Measurements from ENCODE around the gene EFNA5.
A peak's percentile ranks its signal among the peaks of the same experiment; 100 is the strongest.

Gene EFNA5

DNA sequence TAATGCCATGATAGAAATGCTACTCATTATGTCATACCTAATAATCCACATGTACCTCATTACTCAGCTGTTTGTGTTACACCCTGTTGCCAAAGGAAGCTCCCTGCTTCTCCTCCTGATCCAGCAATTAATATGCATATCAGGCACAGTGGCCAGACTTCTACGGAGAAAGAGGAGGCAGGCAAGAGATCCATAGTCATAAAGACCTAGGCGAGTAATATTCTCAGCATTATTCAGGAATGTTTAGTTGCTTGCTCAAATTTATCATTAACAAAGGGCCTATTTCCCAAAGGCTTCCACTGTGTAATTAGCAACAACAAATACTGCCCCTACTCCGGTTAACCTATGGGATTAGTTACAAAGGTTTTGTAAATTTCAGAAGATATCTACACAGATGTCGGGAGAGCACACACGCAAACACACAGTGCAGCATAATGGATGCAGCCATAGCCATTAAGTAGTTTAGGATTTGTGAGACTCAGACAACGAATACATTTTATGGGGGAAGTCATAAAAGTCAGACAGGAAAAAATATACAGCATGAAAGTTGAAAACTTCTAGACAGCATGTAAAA lies 192.6 kb downstream of the EFNA5 start:
- peak in 1 of 2 donors; percentile 28 for DNase-seq (ENCODE audit: low read depth in 2 of 2)
- no peak overlapping the region for H3K4me3 ChIP-seq (replicated peaks in 1 of 2; ENCODE audit: low read depth in 2 of 2, low read length in 2 of 2)
- TF ChIP-seq, protein P1, sequence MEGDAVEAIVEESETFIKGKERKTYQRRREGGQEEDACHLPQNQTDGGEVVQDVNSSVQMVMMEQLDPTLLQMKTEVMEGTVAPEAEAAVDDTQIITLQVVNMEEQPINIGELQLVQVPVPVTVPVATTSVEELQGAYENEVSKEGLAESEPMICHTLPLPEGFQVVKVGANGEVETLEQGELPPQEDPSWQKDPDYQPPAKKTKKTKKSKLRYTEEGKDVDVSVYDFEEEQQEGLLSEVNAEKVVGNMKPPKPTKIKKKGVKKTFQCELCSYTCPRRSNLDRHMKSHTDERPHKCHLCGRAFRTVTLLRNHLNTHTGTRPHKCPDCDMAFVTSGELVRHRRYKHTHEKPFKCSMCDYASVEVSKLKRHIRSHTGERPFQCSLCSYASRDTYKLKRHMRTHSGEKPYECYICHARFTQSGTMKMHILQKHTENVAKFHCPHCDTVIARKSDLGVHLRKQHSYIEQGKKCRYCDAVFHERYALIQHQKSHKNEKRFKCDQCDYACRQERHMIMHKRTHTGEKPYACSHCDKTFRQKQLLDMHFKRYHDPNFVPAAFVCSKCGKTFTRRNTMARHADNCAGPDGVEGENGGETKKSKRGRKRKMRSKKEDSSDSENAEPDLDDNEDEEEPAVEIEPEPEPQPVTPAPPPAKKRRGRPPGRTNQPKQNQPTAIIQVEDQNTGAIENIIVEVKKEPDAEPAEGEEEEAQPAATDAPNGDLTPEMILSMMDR (IDR thresholded peaks at IDR 0.05; ENCODE audit: low read depth, low read length), result no peak

DNA sequence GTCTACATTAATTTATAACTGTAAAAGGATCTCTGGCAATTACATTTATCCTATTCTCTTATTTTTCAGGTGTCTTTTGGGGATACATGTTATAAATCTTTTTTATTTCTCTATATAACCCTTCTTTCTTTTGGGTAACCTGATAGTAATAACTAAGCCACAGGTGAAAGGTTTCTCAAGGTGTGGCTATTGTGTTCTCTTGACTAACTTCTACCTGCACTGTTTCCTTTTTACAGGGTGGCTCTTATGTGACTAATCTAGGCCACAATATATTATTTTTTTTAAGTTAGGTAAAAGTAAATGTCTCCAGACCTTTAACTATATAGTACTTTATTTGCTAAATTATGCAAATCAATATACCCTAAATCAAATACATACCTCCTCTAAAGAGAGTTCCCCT lies 193.2 kb downstream of the EFNA5 start:
- no peak overlapping the region for H3K4me3 ChIP-seq (replicated peaks in 1 of 2; ENCODE audit: low read depth in 2 of 2, low read length in 2 of 2)
- TF ChIP-seq, protein P1 (IDR thresholded peaks at IDR 0.05; ENCODE audit: low read depth, low read length), result no peak
- DNase-seq (ENCODE audit: low read depth in 2 of 2), result no peak

DNA sequence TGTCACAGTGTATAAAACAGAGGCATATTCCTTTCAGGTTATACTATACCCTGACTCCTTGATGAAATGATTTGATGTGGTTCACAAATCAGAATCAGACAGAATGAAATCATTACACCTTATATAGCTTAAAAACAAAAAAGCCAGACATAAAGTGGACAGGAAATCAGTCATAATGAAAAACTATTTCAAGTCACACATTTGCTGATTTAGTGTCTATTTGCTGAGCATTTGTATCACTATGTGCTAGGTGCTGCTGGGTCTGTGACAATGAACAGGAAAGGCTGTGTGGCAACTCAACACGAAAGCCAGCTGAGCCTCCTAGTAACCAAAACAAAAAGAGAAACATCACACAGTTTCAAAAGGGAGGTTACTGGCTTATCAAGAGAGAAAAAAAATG lies 194.0 kb downstream of the EFNA5 start:
- peak; percentile 77 to 80 for DNase-seq (ENCODE audit: low read depth in 2 of 2)

DNA sequence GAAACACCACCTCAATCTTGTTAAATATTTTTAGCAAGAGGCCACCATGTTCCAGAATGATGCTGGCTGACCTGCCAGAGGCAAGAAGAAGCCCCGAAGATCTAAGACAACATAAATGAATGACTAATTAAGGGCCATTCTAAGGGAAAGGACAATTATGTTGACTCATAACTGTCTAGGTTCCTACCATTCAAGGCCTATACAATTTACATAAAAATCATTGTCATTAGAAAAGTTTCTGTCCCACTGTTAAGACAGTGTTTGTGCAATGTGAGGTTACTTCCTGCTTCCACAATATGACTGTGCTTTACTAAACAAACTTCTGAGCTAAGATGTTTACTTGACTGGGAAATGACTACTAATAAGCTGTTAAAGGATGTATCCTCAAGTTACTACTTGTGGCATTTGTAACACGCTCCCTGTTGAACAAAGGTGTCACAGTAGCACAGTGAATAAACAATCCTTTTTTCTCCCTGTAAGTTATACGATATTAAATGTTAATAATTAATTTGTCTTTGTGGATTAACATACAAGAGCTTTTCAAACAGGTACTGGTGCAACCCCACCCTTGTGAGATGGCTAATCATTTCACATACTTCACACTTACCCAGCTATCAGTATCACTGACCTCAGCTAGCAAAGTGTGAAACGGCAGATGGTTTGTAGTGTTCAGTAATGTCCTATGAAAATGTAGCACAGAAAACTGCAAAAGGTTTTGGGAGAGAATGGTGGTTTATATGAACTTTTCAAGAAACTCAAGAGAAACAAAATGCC lies 195.8 kb downstream of the EFNA5 start:
- H3K4me3 ChIP-seq (replicated peaks in 1 of 2; ENCODE audit: low read depth in 2 of 2, low read length in 2 of 2), result no peak overlapping the region
- TF ChIP-seq, protein P1 (IDR thresholded peaks at IDR 0.05; ENCODE audit: low read depth, low read length), result no peak
- DNase-seq (ENCODE audit: low read depth in 2 of 2), result peak in 1 of 2 donors; percentile 61

More for the DNA sequence above, 194.0 kb downstream of the EFNA5 start:
- H3K4me3 ChIP-seq (replicated peaks in 1 of 2; ENCODE audit: low read depth in 2 of 2, low read length in 2 of 2), result no peak overlapping the region
- TF ChIP-seq, protein P1 (IDR thresholded peaks at IDR 0.05; ENCODE audit: low read depth, low read length), result no peak

DNA sequence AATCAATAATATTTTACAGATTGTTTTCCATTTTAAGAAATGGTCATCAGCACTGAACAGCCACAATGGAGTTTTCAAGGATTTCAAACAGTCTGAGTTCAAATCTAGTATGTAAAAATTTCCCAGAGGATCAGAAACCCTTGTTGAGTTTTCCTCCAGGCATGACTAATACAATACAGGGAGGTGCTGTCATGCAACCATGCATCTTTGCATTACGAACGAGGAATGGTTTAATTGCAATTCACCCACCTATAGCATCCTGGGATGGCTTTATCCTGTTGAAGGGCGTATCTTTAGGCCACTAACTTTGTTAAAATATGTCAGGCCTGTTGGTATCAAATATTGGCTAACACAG lies 196.4 kb downstream of the EFNA5 start:
- TF ChIP-seq, protein P1 (IDR thresholded peaks at IDR 0.05; ENCODE audit: low read depth, low read length), result no peak
- H3K4me3 ChIP-seq (replicated peaks in 1 of 2; ENCODE audit: low read depth in 2 of 2, low read length in 2 of 2), result no peak overlapping the region

DNA sequence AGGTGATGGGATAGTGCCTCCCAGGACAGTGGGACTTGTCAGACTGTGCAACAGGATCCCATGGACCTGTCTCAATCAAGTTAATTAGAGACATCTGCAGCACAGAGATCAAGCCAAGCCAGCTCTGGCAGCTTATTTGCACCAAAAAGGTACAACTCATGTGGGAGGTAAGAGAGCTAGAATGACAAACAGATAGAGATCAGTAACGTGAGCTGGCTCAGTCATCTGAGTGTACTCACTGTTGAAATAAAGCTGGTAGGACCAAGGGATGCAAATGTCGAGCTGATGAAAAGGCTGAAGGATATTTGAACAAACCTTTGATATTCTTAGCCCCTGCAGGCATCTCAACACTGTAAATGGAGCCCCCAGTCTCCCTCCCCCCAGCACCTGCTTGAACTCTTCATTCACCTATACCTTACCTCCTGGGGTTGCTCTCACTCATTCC lies 198.1 kb downstream of the EFNA5 start:
- DNase-seq (ENCODE audit: low read depth in 2 of 2), result no peak
- H3K4me3 ChIP-seq (replicated peaks in 1 of 2; ENCODE audit: low read depth in 2 of 2, low read length in 2 of 2), result no peak overlapping the region
- TF ChIP-seq, protein P1 (IDR thresholded peaks at IDR 0.05; ENCODE audit: low read depth, low read length), result no peak

More for the DNA sequence above, 196.4 kb downstream of the EFNA5 start:
- DNase-seq (ENCODE audit: low read depth in 2 of 2), result no peak
